ENCODE data around the gene SLC24A1.
"Not testable (repeated sequence)": the region's sequence is repeated elsewhere in the genome, so short reads cannot be mapped to it uniquely, and the experiment has no call there.

SLC24A1 gene

DNA sequence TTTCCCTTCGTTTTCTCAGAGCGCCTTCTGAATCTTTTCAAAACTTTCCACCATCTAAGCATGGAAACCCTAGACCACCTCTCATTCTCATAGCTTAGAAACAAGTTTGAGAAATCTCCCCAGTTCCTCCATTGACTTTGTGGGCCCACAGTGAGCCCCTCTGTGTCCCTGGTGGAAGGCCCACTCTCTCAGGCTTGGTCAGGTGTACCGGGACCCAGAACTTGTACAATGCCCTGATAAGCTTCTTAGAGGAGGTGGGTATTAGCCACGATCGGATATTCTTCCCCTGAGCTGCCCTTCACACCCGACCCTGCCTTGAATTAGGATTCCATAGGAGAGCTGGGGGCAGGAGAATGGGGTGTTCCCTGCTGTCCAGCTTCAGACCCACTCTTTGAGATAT, at the start of gene SLC24A1:
SLC24A1 (plus strand) TSS at position 301 of the 400 bp plus-strand sequence. CDS start 2,143 bp downstream, outside the sequence.
- DNase-seq (ENCODE audit: low spot score) = no peak

DNA sequence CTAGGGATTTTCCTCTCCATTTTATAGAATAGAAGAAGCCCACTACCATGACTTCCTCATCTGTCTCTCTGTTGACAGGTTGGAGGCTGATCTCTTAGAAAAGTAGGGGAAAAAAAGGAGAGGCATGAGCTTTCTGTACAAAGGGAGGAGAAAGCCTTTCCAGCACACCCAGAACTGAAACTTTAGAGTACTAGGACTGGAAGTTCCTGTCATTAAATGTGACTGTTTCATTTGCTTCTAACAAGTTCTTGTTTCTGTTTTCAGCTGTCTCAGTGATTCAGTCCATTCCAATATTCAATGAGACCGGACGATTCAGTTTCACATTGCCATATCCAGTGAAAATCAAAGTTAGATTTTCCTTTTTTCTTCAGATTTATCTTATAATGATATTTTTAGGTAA, 49.8 kb upstream of the SLC24A1 start:
- no peak for DNase-seq (ENCODE audit: low spot score)

DNA sequence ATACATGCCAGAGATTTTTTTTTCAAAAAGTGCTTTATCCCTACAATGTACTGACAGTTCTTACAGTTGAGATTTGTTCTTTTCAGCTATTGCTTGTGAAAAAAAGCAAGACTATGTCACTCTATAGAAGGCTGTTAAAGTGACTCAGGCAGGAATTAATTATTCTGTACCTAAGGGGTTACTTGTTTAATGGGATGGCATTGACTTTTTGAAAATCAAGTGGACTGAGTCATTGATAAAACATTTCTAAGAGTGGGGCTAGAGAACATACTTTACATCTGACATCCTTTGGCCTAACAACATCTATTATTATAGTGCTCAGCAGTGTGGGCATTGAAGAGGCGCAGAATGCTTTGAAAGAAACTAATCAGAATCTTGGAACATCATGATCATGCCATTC, 45.1 kb upstream of the SLC24A1 start:
- DNase-seq (ENCODE audit: low spot score) = peak; percentile 21

DNA sequence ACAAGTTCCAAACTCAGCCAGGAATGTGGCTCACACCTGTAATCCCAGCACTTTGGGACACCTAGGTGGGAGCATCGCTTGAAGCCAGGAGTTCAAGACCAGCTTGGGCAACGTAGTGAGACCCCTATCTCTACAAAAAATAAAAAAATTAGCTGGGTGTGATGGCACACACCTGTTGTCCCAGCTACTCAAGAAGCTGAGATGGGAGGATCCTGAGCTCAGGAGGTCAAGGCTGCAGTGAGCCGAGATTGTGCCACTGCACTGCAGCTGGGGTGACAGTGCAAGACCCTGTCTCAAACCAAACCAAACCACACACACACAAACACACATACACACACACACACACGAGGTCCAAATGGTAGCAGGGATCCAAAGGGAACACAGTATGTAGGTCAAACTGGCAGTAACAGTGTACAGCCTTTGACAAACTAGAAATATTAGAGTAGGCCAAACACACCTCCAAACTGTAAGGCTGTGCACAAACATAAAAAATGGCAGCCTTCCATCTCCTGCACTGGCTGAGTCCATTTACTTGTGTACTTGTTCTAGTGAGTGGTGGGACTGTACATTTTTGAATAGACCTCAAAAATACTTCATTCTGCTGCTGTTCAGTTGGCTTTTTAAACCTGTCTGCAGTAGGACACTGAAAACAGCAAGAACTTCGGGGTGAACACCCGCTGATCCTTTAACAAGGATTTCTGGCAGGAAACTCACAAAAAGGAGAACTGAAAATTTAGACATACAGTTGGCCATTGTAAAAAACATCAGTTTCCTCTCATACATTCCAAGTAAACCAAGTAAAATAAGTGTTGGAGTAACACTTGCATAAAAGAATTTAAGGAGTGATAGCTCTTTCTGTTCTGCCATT, 44.4 kb upstream of the SLC24A1 start:
- DNase-seq (ENCODE audit: low spot score) = no peak

DNA sequence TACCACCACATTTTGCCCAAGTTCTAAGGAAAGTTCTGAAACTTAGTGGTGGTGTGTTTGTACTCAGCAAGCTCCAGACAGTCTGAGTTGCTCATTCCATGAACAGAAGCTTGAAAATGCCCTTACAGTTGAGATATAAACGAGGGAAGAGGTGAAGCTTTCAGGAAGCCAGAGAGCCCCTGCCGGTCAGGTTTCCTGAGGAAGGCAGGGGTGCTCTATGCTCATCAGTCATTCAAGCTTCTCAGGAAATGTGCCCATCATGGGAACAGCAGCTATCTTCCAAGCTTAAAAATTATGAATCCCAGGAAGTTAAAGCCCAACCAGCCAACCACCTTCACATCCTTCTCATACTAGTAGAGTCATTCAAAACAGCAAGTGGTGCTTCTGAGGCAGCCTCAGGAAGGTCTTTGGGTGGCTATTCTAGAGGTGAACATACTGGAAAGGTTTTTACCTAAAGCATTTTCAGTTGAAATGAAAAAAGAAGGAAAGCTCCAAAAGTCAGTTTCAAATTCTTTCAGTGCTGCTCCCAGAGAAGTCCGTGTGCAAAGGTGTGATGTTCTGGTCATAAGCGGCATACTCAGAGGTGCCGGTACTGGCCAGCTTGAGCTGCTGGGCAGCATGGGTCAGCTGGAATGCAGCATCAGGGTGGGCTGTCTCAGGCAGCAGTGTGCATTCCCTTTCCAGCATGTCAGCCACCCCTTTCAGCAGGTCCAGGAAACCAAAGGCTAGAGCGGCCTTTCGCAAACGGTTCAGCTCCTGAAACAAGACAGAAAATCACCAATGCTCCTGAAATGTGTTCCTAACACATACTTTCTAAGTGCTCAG, 42.6 kb upstream of the SLC24A1 start:
- peak; percentile 10 for DNase-seq (ENCODE audit: low spot score)

DNA sequence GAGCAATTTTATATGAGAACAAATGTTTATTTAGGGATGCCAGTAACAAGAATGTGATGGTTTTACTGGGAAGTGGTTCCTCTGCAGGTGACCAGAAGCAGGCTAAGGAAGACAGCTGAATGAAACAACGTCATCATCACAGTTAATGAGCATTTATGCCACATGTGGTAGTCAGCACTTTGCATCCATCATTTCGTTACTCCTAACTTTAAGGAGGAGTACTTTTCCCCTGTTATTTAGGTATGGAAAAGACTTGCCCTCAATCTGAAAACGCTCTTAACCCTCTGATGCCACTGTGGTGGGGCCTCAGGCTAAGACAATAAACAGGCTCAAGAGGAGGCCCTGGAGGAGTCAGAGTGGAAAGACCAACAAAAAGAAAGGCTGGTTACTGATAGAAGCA, 42.0 kb upstream of the SLC24A1 start:
- DNase-seq (ENCODE audit: low spot score) = peak; percentile 8

DNA sequence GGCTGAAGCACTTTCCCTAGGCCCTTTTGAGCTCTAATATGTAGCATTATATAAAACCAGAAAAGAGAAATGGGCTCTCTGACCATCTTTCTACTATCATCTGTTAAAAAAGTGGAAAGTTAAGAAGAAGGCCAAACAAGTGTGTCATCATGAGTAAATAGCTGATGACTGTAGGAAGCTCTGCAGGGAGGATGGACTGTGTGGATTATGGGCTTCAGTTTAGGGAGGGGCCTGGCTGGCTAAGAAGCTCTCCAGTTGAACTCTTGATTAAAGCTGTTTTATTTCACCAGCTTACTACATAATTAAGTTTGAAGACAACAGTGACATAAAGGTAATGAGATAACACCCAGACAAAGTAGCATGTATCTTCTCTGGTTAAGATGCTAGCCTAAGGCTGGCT, 41.5 kb upstream of the SLC24A1 start:
- peak; percentile 87 for DNase-seq (ENCODE audit: low spot score)

DNA sequence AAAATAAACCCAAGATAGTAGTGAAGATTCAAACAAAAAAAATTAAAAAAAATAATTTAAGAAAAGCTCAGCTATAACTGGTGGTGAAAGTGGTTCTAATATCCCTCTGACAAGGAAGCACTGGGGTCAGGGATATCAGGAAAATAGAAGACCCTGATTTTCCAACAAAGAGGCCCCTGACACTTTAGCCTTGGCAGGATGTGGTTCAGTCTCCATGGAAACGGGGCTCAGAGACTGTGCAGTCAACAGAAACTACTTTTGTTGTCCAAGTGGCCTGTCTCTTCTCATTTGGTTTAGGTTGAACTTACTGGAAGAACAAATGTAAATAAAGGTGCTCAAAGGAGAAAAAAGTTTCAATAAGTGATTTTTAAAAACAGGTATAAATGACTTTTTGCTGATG, 38.0 kb upstream of the SLC24A1 start:
- DNase-seq (ENCODE audit: low spot score) = no peak

DNA sequence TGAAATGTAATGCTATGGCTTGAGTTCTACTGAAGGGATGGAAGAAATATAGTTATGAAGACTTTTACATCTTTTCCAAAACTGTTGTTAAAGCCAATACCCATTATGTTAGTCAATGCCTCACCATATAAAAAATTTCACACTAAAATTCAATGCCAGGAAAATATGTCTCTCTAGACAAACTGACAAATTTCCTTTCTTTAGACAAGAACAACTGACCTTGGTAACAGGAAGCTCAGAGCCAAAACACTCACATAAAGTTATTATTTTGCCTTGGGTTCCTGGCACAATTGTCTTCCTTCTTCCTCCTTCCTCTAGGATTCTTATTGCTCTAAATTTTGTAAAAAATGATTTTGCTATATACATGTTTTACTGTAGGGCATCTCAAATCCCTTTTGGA, 37.5 kb upstream of the SLC24A1 start:
- DNase-seq (ENCODE audit: low spot score) = no peak

DNA sequence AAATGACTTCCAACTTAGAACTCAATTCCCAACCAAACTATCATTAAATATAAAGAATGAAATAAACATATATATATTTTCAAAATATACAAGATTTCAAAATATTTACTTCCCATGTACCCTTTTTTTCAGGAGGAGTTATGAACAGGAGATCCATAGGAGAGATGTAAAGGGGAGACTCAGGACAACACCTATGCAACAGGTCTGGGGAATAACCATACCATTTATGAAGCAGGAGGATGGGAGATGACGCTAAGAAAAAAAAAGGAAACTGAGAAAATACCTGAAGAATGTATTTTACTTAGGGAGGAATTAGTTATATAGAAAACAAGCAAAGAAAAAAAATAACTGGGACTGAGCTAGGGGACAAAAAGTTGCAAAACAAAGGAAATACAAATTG, 34.6 kb upstream of the SLC24A1 start:
- no peak for DNase-seq (ENCODE audit: low spot score)

DNA sequence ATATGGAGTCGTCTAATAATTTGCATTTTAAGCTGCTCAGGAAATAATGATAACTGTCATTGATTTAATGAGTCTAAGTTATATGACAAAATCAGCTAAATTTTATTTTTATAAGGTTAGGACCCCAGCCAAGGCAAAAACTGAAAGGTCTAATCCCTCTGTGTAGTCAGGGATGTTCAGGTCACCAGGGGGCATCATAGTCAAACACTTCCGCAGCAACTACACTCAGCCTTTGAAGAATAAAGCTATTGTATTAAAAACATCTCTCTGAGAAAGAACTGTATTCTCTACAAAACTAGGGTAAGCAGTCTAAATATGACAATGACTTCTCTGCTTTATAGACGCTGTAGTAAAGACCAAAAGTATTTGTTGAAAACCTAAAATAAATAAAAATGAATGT, 25.8 kb upstream of the SLC24A1 start:
- DNase-seq (ENCODE audit: low spot score) = no peak

DNA sequence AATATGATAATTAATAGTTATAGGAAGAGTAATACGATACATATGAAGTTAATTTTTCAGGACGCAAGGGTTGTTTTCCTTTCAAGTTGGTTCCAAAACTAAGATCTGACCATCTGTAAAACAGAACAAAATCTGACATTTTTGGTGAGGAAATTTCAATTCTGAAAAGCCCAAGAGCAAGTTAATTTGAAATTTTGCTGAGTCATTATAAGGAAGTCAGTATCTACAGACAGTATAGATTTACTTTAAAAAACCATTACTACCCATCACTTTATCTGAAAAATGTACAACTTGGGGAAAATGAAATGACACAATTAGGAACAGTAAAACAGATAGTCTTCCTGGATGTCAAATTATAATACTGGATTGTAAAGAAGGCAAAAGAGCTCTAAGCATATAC, 23.3 kb upstream of the SLC24A1 start:
- no peak for DNase-seq (ENCODE audit: low spot score)

DNA sequence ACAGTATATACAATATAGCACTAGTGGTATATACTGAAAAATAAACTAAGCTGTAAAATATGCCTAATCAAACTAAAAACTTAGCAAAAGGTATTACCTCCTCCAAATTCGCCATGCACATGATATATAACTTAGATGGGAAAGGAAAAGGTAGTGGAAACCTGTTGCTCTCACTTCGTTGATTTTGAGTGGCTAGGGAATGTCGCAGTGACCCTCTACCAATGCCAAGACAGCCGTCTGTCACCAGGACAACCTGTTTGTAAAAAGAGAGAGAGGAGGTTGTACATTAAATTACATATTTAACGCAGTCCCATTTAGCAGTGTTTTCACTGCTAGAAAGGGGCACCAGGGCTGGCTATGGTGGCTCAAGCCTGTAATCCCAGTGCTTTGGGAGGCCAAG, 22.1 kb upstream of the SLC24A1 start:
- DNase-seq (ENCODE audit: low spot score) = no peak

DNA sequence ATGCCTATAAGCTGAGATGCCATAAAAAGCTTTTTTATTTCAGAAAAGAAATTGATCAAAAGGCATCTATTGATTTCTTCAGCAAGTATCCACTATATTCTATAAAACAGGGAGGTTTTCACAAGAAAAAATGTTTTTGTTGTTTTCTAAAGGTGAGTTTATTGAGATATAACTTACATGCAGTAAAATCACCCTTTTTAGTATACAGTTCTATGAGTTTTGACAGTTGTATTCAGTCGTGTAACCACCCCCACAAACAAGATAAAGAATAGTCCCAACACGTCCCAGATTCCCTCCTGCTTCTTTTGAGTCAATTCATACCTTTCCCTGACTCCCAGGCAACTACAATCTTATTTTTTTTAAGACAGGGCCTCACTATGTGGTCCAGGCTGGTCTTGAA, 18.6 kb upstream of the SLC24A1 start:
- DNase-seq (ENCODE audit: low spot score) = no peak

DNA sequence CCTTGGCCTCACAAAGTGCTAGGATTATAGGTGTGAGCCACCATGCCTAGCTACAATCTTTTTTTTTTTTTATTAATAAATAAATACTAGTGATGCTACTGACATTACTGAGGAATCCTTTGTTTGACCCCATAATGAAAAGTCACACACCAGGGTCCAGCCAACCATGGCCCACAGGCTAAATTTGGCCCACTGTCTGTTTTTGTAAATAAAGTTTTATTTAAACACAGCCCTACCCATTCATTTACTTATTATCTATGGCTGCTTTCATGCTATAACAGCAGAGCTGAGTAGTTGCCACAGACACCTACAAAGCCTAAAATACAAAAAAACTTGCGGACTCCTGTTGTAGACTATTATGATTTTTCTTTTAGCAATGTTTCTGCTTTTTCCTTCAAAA, 18.2 kb upstream of the SLC24A1 start:
- DNase-seq (ENCODE audit: low spot score) = no peak

DNA sequence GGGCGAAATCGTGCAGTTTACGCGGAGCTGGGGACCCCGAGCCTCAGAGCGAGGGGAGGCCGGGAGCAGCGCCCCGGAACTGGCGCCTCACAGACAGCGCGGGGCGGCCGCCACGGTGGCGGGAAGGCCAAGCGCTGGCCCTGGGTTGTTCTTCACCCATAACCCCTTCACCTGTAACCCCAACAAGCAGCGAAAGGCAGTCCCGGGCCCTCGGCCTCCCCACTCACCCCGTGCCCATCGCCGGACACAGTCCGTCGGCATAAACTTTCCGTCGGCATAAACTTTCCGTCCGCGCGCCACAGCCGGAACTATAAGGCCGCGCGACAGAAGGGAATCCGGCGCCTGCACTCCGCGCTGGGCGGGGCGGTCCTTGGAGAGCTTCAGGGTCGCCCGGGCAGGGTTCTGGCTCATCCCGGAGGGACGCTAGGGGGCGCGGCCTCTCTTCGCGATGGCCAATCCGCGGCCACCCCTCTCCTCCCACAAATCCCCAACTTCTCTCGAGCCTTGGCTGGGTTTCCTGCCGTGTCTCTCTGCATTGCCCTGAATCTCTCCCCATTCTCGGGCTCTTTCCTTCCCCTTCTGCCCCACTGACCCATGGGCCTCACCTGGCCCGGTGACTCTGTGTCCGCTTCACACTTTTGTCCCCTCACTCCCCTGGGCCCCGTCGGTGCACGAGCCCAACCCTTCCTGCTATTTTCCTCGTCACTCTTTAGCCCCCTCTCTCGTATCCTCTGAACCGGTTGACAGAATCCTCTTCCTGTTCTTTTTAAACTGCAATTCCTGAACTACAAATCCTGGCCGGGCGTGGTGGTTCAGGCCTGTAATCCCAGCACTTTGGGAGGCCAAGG, 10.6 kb upstream of the SLC24A1 start, which contains the start of gene INTS14:
INTS14 (minus strand) TSS at position 261 of the 848 bp plus-strand sequence. CDS start 3,751 bp downstream, outside the sequence.
- DNase-seq (ENCODE audit: low spot score) = peak; percentile 100

DNA sequence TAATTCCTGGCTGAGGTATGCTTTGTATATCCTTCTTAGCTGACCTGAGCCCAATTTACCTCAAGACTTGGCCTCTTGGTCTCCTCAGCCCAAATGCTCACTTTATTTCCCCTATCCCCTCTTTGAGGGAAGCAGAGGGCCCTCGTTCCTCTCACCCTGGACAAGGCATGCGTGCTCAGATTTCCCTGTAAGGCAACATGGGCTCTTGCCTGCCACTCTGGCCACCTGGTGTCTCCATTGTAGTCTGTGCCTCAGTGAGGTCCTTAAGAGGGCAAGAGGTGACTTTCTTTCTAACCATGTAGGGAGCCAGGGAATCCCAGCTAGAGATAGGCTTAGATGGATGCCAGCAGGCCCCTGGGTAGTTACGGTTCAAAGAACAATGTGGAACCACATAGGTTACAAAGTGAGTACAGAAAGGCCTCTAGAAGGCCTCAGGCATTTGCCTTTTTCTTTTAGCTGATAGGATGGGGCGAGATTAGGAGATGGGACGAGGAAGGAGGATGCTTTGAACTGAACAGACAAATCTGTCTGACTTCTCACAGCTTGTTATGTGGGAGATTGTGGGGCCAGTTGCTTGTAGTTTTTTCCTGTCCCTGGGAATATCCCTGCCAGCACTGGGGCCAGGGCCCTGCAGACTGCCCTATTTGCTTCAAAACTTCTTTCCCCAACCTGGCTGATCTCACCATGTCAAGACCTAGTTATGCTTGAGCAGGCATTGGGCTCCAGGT, 9.7 kb upstream of the SLC24A1 start:
- no peak for DNase-seq (ENCODE audit: low spot score)

DNA sequence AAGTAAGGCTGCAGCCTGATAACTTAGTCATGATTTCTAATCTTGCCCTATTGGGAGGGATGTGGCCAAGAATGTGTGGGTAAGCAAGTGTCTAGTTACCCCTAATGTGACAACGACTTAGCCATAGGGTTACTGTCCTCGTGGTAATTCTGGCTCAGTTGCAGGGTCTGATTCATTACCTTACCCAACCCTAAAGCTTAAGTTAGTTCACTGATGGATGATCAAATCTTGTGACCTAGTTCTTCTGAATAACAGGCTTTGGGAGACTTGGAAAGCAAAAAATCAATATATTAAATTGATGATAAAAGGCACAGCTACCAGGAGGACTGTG, 9.2 kb upstream of the SLC24A1 start:
- no peak for DNase-seq (ENCODE audit: low spot score)

DNA sequence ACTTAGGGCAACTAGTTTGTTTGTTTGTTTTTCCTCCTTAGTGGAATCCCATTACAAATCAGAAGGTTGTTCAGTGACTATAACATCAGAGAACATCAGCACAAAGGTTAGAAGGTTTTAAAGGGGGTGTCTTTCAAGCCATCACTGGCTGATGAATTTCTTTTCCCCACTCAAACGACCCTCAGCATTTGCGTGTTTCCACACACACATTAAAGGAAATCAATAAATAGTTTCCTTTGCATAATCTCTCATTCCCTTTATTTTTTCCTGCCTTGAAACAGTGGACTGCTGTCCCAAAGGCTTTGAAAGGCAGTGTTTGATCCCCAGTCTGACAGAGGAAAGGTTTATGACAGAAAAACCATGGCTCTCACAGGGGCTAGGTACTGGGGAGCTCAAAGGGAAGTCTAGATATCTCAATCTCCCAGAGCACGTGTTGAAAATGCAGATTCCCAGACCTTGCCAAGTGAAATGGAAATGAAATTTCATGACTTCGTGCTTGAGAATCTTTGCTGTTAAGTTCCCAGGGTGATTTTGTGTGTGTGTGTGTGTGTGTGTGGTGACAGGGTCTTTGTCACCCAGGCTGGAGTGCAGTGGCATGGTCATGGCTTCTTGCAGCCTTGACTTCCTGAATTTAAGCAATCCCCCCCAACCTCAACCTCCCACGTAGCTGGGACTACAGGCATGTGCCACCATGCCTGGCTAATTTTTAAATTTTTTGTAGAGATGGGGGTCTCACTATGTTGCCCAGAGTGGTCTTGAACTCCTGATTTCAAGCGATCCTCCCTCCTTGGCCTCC, 8.6 kb upstream of the SLC24A1 start:
- no peak for DNase-seq (ENCODE audit: low spot score)

DNA sequence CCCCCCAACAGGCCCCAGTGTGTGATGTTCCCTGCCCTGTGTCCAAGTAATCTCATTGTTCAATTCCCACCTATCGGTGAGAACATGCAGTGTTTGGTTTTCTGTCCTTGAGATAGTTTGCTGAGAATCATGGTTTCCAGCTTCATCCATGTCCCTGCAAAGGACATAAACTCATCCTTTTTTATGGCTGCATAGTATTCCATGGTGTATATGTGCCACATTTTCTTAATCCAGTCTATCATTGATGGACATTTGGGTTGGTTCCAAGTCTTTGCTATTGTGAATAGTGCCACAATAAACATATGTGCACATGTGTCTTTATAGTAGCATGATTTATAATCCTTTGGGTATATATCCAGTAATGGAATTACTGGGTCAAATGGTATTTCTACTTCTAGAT, 5.9 kb upstream of the SLC24A1 start:
- not testable (repeated sequence) for DNase-seq (ENCODE audit: low spot score)

Data from AG20443 (cell line).